ENCODE results near the gene CACNA1E. TPM values are rescaled to one million over a fixed set of nuclear protein-coding genes. Genes with fewer than 3 reads are reported as not detected.

The CACNA1E gene
- total RNA-seq, 4 donors from 2014 or later = 0.03 to 0.15 TPM; not detected in 2

DNA sequence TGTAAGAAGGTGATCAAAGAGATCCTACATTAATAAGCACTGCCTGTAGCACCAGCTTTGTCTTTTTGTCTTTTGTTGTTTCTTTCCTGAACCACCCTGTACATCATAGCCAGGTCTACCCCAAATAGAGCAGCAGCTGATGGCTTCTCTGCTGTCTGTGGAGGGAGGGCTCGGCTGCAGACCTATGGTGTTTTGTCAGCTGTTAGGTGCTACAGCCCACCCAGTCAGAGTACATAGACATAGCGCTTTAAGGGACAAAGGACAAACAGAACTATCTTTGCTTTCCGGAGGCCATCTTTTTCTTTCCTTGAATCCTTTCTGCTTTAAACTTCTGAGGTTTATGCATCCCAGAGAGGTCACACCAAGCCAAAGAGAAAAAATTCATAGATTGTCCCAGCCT lies 320.1 kb downstream of the CACNA1E start:
- H3K4me3 ChIP-seq (ENCODE audit: low read depth, poor library complexity, severe bottlenecking) = no peak overlapping the region
- DNase-seq (ENCODE audit: low spot score in 2 of 2) = no peak
- no peak for TF ChIP-seq POLR2A (IDR thresholded peaks at IDR 0.05)
- no peak for TF ChIP-seq CTCF (IDR thresholded peaks at IDR 0.05)
- 87 to 88% methylated on average over 3 of the region's 3 CpGs for WGBS, 2 donors
- intact Hi-C loops (cut with DNase I; ENCODE audit: low total_unique reads) = no loop called here

GRCh38 chr1:181804989-181805388 lies 321.7 kb downstream of the CACNA1E start:
- H3K4me3 ChIP-seq (ENCODE audit: low read depth, poor library complexity, severe bottlenecking) = no peak overlapping the region
- 54 to 65% methylated on average over 2 of the region's 2 CpGs for WGBS, 2 donors
- intact Hi-C loops (cut with DNase I; ENCODE audit: low total_unique reads) = no loop called here
- no peak for TF ChIP-seq CTCF (IDR thresholded peaks at IDR 0.05)
- TF ChIP-seq POLR2A (IDR thresholded peaks at IDR 0.05) = no peak
- DNase-seq (ENCODE audit: low spot score in 2 of 2) = no peak

- TF ChIP-seq CTCF (IDR thresholded peaks at IDR 0.05) (no peak), POLR2A (IDR thresholded peaks at IDR 0.05) (no peak)
- H3K4me3 ChIP-seq (ENCODE audit: low read depth, poor library complexity, severe bottlenecking) = no peak overlapping the region
- intact Hi-C loops (cut with DNase I; ENCODE audit: low total_unique reads) = no loop called here
- whole genome bisulfite sequencing, 2 donors = 57 to 61% methylated on average over 2 of the region's 2 CpGs
- DNase-seq (ENCODE audit: low spot score in 2 of 2) = no peak
Observed at GRCh38 chr1:181806746-181807145, 323.4 kb downstream of the CACNA1E start.

DNA sequence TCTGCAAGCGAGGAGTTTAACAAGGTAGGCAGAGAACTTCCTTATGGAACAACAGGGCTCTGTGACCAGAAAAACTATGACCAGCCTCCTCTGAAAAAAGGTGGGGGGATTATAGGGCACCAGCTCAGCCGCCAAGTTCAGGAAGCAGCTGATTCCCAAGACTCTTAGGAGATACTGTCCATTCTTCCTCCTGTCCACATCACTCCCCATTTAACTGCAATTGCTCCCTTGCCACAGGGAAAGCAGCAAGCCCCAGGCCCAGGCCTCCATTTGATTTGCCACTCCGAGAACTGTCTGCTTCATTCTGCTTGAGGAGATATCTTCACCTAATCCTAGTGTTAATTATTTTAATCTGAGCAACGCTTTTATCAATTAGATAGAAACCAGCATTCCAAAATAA lies 323.9 kb downstream of the CACNA1E start:
- DNase-seq (ENCODE audit: low spot score in 2 of 2) = no peak
- WGBS, 2 donors = 79% methylated on average over 4 of the region's 4 CpGs
- no peak overlapping the region for H3K4me3 ChIP-seq (ENCODE audit: low read depth, poor library complexity, severe bottlenecking)
- TF ChIP-seq POLR2A (IDR thresholded peaks at IDR 0.05) (no peak), CTCF (IDR thresholded peaks at IDR 0.05) (no peak)
- intact Hi-C loops (cut with DNase I; ENCODE audit: low total_unique reads) = no loop called here

DNA sequence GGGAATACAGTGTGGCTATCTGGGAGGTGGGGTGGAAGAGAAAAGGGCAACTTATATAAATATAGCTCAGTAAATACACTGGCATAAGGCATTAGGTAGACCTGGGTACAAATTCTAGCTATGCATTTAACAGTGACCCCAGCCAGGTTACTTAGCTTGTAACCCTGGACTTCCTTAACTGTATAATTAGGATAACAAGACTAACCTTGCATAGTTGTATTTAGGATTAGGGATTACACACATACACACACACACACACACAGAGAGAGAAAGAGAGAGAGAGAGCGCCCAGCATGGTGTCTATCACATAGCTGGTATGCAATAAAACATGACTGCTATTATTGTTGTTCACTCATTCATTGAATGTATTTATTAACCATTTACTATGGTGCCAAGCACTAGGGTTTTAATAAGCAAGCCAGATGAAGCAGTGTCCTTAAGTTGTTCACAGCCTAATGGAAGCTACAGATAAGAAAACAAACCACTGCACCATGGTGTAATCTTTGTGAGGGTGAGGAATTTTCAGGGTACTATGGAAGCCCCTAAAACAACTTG lies 326.8 kb downstream of the CACNA1E start:
- DNase-seq (ENCODE audit: low spot score in 2 of 2) = no peak
- 88 to 96% methylated on average over 1 of the region's 1 CpG for WGBS, 2 donors
- TF ChIP-seq POLR2A (IDR thresholded peaks at IDR 0.05) = no peak
- no peak for TF ChIP-seq CTCF (IDR thresholded peaks at IDR 0.05)

DNA sequence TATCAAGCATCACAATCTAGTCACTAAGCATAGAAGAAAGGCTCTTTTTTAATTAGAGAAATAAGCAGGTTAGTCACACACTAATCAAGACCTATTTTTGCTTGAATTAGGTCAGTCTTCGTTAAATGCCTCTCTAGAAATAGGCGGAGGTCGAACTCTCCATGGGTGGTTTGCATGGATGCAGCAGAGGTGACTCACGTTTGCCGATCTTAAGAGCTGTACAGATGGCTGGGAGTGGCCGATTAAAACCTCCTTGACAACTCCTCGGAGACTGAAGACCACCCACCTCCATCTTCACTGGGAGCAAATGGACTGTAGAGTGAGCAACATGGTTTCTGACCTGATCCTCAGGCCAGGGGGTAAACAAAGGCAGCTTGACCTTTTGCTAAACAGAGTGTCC lies 328.9 kb downstream of the CACNA1E start:
- DNase-seq (ENCODE audit: low spot score in 2 of 2) = no peak
- H3K4me3 ChIP-seq (ENCODE audit: low read depth, poor library complexity, severe bottlenecking) = no peak overlapping the region
- TF ChIP-seq POLR2A (IDR thresholded peaks at IDR 0.05) = no peak
- no peak for TF ChIP-seq CTCF (IDR thresholded peaks at IDR 0.05)
- WGBS, 2 donors = 70 to 74% methylated on average over 7 of the region's 7 CpGs
- intact Hi-C loops (cut with DNase I; ENCODE audit: low total_unique reads) = no loop called here

More for the DNA sequence above, 326.8 kb downstream of the CACNA1E start:
- no peak overlapping the region for H3K4me3 ChIP-seq (ENCODE audit: low read depth, poor library complexity, severe bottlenecking)
- intact Hi-C loops (cut with DNase I; ENCODE audit: low total_unique reads) = no loop called here

Data from lower leg skin (tissue), 4 donors.